ENCODE results near the gene PRKCH.

DNA sequence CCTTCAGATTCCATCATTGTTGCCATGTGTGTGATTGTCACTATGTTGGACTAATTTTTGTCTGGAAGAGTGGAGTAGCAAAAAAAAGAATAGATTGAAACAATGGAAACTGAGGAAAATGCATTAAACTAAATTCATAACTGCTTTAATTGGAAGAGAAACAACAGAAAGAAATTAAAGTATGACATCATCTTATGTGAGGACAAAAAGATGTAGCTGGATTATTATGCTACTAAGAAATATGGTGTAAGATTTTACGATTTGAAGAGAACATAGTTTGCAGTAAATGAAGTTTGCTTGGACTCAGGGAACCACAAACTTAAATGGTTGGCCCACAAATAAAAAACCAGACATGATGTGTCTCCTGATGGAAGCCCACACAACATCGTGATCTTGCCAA lies 76.8 kb downstream of the PRKCH start:
- TF ChIP-seq, protein P1, sequence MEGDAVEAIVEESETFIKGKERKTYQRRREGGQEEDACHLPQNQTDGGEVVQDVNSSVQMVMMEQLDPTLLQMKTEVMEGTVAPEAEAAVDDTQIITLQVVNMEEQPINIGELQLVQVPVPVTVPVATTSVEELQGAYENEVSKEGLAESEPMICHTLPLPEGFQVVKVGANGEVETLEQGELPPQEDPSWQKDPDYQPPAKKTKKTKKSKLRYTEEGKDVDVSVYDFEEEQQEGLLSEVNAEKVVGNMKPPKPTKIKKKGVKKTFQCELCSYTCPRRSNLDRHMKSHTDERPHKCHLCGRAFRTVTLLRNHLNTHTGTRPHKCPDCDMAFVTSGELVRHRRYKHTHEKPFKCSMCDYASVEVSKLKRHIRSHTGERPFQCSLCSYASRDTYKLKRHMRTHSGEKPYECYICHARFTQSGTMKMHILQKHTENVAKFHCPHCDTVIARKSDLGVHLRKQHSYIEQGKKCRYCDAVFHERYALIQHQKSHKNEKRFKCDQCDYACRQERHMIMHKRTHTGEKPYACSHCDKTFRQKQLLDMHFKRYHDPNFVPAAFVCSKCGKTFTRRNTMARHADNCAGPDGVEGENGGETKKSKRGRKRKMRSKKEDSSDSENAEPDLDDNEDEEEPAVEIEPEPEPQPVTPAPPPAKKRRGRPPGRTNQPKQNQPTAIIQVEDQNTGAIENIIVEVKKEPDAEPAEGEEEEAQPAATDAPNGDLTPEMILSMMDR (conservative IDR thresholded peaks at IDR 0.05; ENCODE audit: low read length) = no peak
- TF ChIP-seq EZH2phosphoT487 (IDR thresholded peaks at IDR 0.05; ENCODE audit: borderline replicate concordance, low read depth, low read length) = no peak
